K562 (cell line): ENCODE data around the gene HAUS7.

Experiments
- E2F1 ChIP-seq: sonication (generic); formaldehyde crosslinking; IDR thresholded peaks from 2 replicates; pipeline ENCODE4 v1.8.1; 2023; ENCODE audit warnings: mild to moderate bottlenecking, missing genetic modification reagents, moderate library complexity
- E2F6 ChIP-seq, 2 experiments: IDR thresholded peaks; 2 replicates each; pipeline ENCODE4 v1.6.1; 2011; ENCODE audit warnings: borderline replicate concordance in 1 of 2, control low read depth in 1 of 2, low read depth in 1 of 2, low read length in 1 of 2, mild to moderate bottlenecking in 1 of 2, mixed read lengths in 1 of 2, moderate library complexity in 1 of 2; ENCODE audit not compliant: insufficient read depth in 1 of 2, insufficient read length in 1 of 2, poor library complexity in 1 of 2, severe bottlenecking in 1 of 2; ENCODE audit errors: extremely low read depth in 1 of 2
- MAFK ChIP-seq: IDR thresholded peaks from 2 replicates; pipeline ENCODE4 v1.6.1; 2011; ENCODE audit warnings: low read length, improper control_type of control experiment
- POLR2A ChIP-seq: fragments of 450-650 bp; conservative IDR thresholded peaks from 2 replicates; pipeline ENCODE4 v1.6.1; 2016
- RAD21 ChIP-seq, 2 experiments: fragments of 250-450 bp in 1 of 2; fragments of 450-650 bp in 1 of 2; sonication (Bioruptor Pico) in 1 of 2; formaldehyde crosslinking in 1 of 2; IDR thresholded peaks in 1 of 2; conservative IDR thresholded peaks in 1 of 2; 2 replicates each; pipeline versions ENCODE4 v1.4.0 to v1.8.0; 2020 to 2022; ENCODE audit warnings: mild to moderate bottlenecking in 2 of 2, moderate library complexity in 1 of 2
- ZNF274 ChIP-seq: IDR thresholded peaks from 2 replicates; pipeline ENCODE4 v1.6.1; 2011; ENCODE audit warnings: low read depth, mild to moderate bottlenecking, low read length, moderate library complexity, borderline replicate concordance
- ZNF347 ChIP-seq: fragments of 450-650 bp; formaldehyde crosslinking; IDR thresholded peaks from 2 replicates; pipeline ENCODE4 v1.4.0; 2020; ENCODE audit warnings: low read depth, mild to moderate bottlenecking, moderate library complexity

GRCh38 chrX:153470411-153471363, at the start of gene HAUS7:
- no peak for TF ChIP-seq ZNF274
- TF ChIP-seq POLR2A, result peak; percentile 67
- TF ChIP-seq E2F6 (IDR thresholded peaks at IDR 0.05; ENCODE audit: borderline replicate concordance in 1 of 2, extremely low read depth in 1 of 2, insufficient read depth in 1 of 2, insufficient read length in 1 of 2, low read depth in 1 of 2, low read length in 1 of 2, poor library complexity in 1 of 2, severe bottlenecking in 1 of 2), result peak; percentile 49 to 75
- no peak for TF ChIP-seq ZNF347 (CRISPR knock-in tag)
- TF ChIP-seq MAFK, result no peak
- TF ChIP-seq E2F1, result no peak
- peak; percentile 40 to 75; a peak in 3 of 4 replicates for TF ChIP-seq RAD21 (CRISPR knock-in tag; conservative IDR thresholded peaks at IDR 0.05 in 1 of 2, IDR thresholded peaks at IDR 0.05 in 1 of 2)
